Measurements from ENCODE around the gene PRXL2C. TPM values are rescaled to one million over a fixed set of nuclear protein-coding genes. Genes with fewer than 3 reads are reported as not detected.

Gene PRXL2C
- polyA plus RNA-seq, 1 donor from 2014 or later, result 0.12 TPM

- Histone ChIP-seq H4K20me1 (ENCODE audit: insufficient read depth) (no peaks in the 10 kb centered on the region), H3K79me2 (replicated peaks; ENCODE audit: insufficient read depth, low read length) (peaks cover 4% of the 10 kb centered on the region), H3K9ac (ENCODE audit: low read length) (no peak overlapping the region), H3K9me3 (ENCODE audit: low read length) (no peaks in the 10 kb centered on the region), H3K4me2 (ENCODE audit: low read length) (peak overlapping the region; percentile 81), H3K27me3 (ENCODE audit: insufficient read depth, low read depth, low read length) (no peaks in the 10 kb centered on the region), H3K4me3 (ENCODE audit: low read length) (peak overlapping the region; percentile 76), H3K36me3 (ENCODE audit: insufficient read depth, low read length) (no peaks in the 10 kb centered on the region), H2AFZ (ENCODE audit: low read depth, low read length) (no peak overlapping the region), H3K27ac (ENCODE audit: low read length) (no peak overlapping the region), H3K9me2 (ENCODE audit: insufficient read depth, low read length) (no peaks in the 10 kb centered on the region), H3F3A (ENCODE audit: insufficient read depth, low read length, poor library complexity, severe bottlenecking) (no peaks in the 10 kb centered on the region)
- no peak for TF ChIP-seq RAD21 (conservative IDR thresholded peaks at IDR 0.05)
- TF ChIP-seq, protein P1, sequence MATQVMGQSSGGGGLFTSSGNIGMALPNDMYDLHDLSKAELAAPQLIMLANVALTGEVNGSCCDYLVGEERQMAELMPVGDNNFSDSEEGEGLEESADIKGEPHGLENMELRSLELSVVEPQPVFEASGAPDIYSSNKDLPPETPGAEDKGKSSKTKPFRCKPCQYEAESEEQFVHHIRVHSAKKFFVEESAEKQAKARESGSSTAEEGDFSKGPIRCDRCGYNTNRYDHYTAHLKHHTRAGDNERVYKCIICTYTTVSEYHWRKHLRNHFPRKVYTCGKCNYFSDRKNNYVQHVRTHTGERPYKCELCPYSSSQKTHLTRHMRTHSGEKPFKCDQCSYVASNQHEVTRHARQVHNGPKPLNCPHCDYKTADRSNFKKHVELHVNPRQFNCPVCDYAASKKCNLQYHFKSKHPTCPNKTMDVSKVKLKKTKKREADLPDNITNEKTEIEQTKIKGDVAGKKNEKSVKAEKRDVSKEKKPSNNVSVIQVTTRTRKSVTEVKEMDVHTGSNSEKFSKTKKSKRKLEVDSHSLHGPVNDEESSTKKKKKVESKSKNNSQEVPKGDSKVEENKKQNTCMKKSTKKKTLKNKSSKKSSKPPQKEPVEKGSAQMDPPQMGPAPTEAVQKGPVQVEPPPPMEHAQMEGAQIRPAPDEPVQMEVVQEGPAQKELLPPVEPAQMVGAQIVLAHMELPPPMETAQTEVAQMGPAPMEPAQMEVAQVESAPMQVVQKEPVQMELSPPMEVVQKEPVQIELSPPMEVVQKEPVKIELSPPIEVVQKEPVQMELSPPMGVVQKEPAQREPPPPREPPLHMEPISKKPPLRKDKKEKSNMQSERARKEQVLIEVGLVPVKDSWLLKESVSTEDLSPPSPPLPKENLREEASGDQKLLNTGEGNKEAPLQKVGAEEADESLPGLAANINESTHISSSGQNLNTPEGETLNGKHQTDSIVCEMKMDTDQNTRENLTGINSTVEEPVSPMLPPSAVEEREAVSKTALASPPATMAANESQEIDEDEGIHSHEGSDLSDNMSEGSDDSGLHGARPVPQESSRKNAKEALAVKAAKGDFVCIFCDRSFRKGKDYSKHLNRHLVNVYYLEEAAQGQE (IDR thresholded peaks at IDR 0.05; ENCODE audit: borderline replicate concordance), result no peak
- no peak for TF ChIP-seq SMC3 (conservative IDR thresholded peaks at IDR 0.05; ENCODE audit: poor library complexity)
- no peak for TF ChIP-seq CTCF (IDR thresholded peaks at IDR 0.05; ENCODE audit: poor library complexity, severe bottlenecking)
- TF ChIP-seq EZH2 (IDR thresholded peaks at IDR 0.05; ENCODE audit: borderline replicate concordance, insufficient read depth, low read length, poor library complexity, severe bottlenecking), result no peak
- no peak for TF ChIP-seq TAF1 (IDR thresholded peaks at IDR 0.05; ENCODE audit: low read depth)
- TF ChIP-seq MXI1 (conservative IDR thresholded peaks at IDR 0.05; ENCODE audit: poor library complexity, severe bottlenecking), result no peak
- TF ChIP-seq EP300 (conservative IDR thresholded peaks at IDR 0.05; ENCODE audit: poor library complexity, severe bottlenecking), result no peak
- TF ChIP-seq POLR2AphosphoS5 (IDR thresholded peaks at IDR 0.05), result no peak
Measured at GRCh38 chr9:96617439-96618185, 37.5 kb downstream of the PRXL2C start.

- no peak overlapping the region for H3K27ac ChIP-seq (ENCODE audit: low read length)
- no peak overlapping the region for H3K9ac ChIP-seq (ENCODE audit: low read length)
- H3K9me3 ChIP-seq (ENCODE audit: low read length), result no peaks in the 10 kb centered on the region
- H3K9me2 ChIP-seq (ENCODE audit: insufficient read depth, low read length), result no peaks in the 10 kb centered on the region
- no peak overlapping the region for H3K4me3 ChIP-seq (ENCODE audit: low read length)
- no peak overlapping the region for H2AFZ ChIP-seq (ENCODE audit: low read depth, low read length)
- H3K36me3 ChIP-seq (ENCODE audit: insufficient read depth, low read length), result no peaks in the 10 kb centered on the region
- peaks cover 4% of the 10 kb centered on the region for H3K79me2 ChIP-seq (replicated peaks; ENCODE audit: insufficient read depth, low read length)
- H3K4me2 ChIP-seq (ENCODE audit: low read length), result no peak overlapping the region
- no peaks in the 10 kb centered on the region for H4K20me1 ChIP-seq (ENCODE audit: insufficient read depth)
- no peaks in the 10 kb centered on the region for H3F3A ChIP-seq (ENCODE audit: insufficient read depth, low read length, poor library complexity, severe bottlenecking)
- no peaks in the 10 kb centered on the region for H3K27me3 ChIP-seq (ENCODE audit: insufficient read depth, low read depth, low read length)
- TF ChIP-seq TAF1 (IDR thresholded peaks at IDR 0.05; ENCODE audit: low read depth), result no peak
- no peak for TF ChIP-seq SMC3 (conservative IDR thresholded peaks at IDR 0.05; ENCODE audit: poor library complexity)
- TF ChIP-seq POLR2AphosphoS5 (IDR thresholded peaks at IDR 0.05), result no peak
- no peak for TF ChIP-seq MXI1 (conservative IDR thresholded peaks at IDR 0.05; ENCODE audit: poor library complexity, severe bottlenecking)
- no peak for TF ChIP-seq EZH2 (IDR thresholded peaks at IDR 0.05; ENCODE audit: borderline replicate concordance, insufficient read depth, low read length, poor library complexity, severe bottlenecking)
- no peak for TF ChIP-seq EP300 (conservative IDR thresholded peaks at IDR 0.05; ENCODE audit: poor library complexity, severe bottlenecking)
- TF ChIP-seq, protein P1 (IDR thresholded peaks at IDR 0.05; ENCODE audit: borderline replicate concordance), result no peak
- no peak for TF ChIP-seq CTCF (IDR thresholded peaks at IDR 0.05; ENCODE audit: poor library complexity, severe bottlenecking)
- TF ChIP-seq RAD21 (conservative IDR thresholded peaks at IDR 0.05), result no peak
Measured at GRCh38 chr9:96616817-96617438, 38.2 kb downstream of the PRXL2C start.
